COLO668 (cell line): ENCODE measurements around the gene CCDC91.

ENCODE experiments used
- DNase-seq: peaks from one replicate; lab custom pipeline; 2025; ENCODE audit not compliant: unreplicated experiment; lab: John Stamatoyannopoulos, UW

CCDC91 gene, protein sequence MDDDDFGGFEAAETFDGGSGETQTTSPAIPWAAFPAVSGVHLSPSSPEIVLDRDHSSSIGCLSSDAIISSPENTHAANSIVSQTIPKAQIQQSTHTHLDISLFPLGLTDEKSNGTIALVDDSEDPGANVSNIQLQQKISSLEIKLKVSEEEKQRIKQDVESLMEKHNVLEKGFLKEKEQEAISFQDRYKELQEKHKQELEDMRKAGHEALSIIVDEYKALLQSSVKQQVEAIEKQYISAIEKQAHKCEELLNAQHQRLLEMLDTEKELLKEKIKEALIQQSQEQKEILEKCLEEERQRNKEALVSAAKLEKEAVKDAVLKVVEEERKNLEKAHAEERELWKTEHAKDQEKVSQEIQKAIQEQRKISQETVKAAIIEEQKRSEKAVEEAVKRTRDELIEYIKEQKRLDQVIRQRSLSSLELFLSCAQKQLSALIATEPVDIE

DNA sequence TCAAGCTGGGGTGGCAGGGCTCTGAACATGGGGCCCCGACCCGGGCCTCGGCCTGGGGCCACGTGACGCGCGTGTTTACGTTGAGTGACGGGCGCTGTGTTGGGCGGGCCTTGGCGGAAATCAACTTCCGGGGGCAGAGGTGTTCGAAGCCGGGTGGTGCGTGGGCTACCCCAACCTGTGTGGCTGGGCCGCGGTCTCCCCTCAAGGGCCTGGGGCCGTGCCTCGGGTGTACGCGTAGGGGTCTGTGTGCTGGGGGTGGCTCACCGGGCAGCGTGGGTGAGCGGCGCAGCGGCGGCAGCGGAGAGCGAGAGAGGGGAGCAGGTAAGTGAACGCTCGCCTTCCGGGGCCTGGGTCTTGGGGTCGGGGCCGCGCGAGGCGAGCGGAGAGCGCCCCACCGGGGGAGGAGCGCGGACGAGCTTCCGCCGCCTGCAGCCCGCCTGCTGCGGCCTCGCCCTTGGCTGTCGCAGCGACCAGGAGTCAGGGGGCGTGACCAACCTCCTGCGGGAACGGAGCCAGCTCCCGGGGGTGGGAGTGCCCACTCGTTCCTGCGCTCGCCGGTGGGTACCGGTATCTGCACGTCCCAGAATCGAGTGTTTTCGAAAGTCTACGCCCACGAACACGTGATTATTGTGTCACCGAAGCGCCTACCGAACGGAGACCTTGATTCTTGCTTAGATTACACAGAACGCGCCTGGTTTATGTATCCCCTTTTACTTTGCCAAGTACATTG lies at the start of gene CCDC91:
Gene CCDC91 (plus strand): TSS at position 136 of the 730 bp plus-strand sequence. CDS start 66,760 bp downstream, outside the sequence.
- DNase-seq: peak; percentile 80

DNA sequence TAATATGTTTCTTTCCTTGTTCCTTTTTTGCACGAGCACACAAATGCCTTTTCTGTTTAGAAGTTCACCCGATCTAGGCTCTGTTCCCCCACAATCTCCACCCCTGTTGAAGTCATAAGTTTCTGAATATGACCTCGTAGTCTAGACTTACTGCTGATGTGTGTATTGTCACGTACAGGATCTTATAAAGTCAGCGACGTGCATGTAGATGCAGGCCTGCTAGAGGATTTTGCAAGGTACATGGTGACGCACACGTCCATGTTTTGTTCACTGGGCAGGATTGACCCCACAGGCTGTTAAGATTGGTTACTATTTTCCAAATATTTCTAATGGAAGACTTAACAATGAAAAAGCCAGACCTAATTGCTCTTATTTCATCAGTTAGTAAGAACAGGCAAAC lies 46.2 kb upstream of the CCDC91 start:
- DNase-seq: no peak

DNA sequence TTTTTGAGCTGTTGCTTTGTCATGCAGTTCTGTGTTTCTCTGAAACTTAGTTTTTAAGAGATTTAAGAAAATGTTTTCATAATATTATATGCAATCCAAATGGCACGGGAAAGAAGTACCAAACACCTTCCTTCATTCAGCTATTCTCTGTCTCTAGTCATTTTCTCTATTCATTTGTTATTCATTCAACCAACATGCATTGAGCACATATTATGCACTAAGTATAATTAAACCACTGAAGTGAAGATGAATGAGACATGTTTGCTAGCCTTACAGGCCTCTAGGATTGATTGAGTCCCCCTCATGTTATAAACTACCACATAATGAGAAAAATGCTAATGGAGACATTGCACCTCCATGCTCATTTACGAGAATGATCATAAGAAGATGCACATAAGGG lies 45.7 kb upstream of the CCDC91 start:
- no peak for DNase-seq

DNA sequence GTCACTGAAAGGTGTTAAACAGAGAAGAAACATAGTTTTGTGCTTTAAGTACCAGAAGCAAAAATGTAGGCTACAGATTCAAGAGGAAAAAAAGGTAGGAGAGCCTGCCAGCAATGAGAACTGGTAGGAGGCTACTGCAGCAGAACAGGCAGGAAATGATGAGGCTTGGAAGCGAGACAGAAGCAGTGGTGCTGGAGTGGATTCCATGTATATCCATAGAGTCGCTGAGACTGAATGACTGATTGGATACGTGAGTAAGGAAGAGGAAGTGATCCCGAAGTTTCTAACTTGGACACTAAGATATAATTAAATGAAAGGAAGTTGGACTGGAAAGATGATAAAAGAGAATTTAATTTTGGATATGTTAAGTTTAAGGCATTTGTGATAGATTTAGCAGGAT lies 45.0 kb upstream of the CCDC91 start:
- DNase-seq: no peak

DNA sequence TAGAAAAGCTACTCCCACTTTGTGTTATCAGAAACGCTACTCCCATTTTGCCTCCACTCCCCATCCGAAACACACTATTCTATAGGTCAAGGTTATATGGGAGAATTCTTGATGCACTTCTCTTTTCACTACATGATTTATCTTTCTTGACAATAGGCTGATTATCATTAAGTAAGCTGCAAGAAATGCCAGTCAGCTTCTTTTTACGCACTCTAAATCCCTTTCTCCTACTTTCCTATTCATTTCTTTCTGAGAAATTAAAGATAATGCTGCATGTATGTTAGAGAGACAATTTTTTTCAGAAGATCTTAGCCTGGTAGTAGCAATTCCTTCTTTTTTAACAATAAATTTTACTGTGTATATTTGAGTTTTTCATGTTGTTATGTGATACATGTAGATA lies 41.0 kb upstream of the CCDC91 start:
- DNase-seq: no peak

DNA sequence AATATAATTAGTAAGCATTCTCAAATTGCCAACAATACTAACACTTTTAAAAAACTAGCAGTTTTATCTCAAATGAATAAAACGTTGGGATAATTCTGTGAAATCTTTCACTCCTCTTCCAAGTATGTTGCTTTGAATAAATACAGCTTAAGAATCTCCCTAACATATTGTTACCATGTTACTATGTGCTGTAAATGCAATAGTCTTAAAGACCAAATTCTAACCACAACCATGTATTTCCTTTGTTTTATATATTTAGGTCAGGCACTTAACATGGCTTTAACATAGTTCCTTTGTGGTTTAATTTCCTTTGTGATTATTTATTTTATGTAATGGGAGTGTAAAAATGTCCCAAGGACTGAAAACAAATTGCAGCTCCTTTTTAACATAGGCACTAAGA lies 33.9 kb upstream of the CCDC91 start:
- DNase-seq: no peak

DNA sequence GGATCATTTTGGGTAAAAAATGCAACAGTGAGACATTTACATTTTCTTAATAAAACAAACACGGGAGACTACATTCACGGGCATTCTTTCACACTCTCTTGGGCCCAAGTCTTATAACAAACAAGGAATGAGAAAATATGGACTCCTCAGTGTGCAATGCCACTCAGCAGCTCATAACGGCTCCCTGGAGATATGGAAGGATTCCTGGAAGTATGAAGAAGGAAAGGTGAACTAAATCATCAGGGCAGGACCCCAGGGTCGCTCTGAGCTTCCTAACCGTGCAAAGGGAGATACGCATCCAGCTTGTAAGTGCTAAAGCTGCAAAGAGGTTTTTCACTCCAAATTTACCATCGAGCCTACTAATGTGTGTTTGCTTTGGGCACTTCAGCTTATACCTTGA lies 33.5 kb upstream of the CCDC91 start:
- no peak for DNase-seq

DNA sequence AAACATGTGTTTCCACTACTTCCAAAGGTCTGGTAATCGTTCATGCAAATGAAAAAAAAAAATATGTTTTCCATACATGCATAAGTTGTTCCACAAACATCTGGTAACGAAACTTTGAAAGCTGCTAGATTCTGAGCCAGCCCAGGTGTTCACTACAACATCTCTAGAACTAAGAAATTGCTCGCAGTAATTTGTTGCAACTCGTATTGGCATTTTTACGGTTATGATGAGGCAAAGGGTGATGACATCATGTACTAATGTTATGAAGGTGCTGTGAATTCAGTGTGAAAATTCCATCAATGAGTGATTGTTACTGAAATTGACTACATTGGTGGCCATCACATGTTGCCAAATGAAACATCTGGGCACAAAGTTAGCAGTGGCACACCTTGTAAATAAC lies 31.9 kb upstream of the CCDC91 start:
- no peak for DNase-seq

DNA sequence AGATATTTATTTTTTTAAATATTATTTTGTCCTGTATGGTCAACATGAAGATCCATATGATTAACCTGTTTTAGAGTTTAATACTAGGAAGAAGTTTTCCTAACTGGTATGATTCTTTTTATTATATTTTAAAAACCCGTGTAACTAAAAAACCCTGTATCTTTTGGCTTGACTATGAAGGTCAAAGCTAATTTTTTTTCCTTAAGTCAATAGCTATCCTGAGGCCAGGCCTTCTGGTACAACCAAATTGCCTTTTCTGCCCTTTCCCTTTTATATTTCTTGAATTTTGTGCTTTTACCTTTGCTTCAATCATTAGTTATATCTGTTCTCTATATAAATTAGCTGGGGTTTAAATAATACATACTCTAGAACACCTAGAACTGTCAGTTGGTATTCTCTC lies 30.6 kb upstream of the CCDC91 start:
- no peak for DNase-seq

DNA sequence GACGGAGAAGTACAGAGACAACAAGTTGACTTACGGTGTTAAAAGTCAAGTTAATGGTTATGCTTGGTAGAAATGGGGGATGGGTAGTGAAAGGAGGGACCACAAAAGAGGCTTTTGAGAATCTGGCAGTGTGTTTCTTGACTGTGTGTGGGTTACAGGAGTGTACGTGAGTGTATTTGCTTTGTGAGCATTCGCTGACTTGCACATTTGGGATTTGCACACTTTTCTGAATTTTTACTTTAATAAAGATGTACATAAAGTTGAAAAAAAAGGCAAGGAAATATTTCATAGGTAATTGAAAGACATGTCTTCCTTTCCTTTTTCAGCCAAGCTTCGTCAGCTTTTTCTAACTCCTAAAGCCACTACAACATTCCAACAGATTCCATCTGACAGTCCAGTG lies 28.6 kb upstream of the CCDC91 start:
- no peak for DNase-seq

DNA sequence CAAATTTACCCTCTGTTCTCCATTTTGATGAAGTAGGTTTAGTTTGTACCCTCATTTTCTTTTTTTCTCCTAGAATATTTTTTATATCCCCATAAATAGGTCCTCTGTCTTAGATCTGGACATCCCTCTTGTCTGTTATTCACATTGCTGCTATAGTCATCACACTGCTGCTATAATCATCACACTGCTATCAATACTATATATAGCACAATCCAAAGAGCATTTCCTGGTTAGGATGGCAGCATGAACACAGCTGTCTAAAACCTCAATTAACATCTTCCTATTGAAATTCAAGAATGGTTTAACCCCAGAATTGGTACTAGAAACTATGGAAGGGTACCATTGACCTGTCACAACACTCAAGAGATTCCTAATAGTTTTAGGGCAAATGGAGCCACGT lies 27.6 kb upstream of the CCDC91 start:
- no peak for DNase-seq

DNA sequence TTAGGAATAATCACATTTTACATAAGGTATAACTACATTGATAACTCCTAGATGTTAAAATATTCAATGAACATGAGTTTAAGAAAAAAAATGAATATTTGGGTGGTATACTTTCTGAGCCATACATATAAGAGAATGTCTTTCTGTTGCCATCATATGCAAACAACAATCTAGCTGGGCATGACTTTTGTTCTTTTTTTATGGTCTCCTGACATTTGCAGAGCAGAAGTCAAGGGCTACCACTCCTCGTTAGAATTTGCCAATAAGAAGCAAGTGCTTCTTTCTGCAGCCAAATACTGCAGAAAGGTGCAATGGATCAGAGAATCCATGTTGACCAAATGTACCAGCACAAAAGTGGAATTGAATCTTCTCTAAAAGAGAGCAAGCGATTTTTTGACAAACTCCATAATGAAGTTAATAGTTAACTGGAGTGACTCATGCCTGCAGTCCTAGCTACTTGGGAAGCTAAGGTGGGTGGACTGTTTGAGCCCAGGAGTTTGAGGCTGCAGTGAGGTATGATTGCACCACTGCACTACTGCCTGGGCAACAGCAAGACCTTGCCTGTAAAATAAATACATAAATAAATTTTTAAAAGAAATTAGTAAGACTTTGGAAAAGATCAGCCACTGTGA lies 25.5 kb upstream of the CCDC91 start:
- peak; percentile 5 for DNase-seq

DNA sequence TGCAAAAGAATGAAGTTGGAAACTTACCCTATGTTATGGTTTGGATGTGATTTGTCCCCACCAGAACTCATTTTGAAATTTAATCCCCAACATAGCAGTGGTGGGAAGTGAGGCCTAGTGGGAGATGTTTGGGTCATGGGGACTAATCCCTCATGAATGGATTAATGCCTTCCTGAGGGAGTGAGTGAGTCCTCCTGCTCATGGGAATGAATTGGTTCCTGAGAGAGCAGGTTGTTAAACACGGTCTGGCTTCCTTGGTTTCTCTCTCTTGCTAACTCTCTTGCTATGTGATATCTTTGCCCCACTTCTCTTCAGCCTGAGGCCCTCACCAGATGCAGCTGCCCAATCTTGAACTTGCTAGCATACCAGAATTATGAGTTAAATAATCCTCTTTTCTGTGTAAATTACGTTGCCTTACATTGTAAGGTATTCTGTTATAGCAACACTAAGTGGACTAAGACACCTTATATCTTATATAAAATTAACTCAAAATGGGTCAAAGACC lies 22.2 kb upstream of the CCDC91 start:
- no peak for DNase-seq

DNA sequence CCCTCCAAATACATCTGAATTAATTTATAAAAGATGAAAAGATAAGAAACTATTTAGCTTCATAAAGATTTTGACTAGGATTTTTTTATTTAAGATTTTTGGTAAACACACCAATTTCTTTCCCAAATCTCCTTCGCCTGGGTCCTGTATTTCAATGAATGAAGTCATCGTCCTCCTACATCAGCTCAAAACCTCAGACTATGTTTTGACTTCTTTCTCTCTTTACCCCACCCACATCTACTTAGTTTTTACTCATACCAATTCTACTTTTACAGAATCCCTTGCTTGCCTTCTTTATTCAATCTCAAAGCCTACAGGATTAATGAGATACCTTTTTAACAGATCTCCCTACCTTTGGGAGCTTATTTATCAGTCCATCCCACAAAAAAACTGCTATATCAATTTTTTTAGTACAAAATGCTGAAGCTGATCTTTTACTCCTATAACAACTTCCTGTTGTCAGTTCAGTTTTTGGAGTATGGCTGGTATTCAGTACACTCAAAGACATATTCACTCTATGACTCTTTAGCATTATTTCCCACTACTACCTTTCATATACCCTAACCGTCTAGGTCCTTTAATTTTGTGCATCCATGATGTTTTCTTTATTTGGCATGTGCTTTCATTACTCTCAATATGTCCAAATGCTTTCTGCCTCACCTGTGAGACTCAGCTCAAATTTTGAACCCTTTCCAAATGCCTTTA lies 18.7 kb upstream of the CCDC91 start:
- no peak for DNase-seq

DNA sequence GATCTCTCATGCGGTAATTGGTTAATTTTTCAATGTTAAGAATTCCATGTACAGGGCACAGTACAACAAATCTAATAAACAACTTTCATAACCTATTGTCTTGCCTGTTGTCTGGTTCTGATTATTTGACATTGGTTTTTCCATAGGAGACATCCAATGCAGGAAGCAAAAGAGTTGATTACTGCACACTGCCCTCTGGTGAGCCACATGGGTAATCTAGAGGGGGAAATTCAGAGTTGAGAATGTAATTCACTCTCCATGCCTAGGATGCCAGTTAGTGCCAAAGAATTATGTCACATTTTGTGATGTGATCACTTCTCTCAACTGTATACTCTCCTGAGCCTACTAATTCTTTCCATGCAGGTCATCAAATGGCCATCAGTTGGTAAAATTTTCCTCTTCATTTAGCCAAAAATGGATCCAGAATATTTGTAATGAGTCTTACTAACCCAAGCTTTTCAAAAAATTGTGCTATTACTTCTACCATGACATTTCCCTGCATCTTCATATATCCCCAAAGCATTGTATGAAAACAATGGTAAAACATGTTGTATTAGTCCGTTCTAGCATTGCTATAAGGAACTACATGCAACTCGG lies 17.7 kb upstream of the CCDC91 start:
- peak; percentile 33 for DNase-seq

DNA sequence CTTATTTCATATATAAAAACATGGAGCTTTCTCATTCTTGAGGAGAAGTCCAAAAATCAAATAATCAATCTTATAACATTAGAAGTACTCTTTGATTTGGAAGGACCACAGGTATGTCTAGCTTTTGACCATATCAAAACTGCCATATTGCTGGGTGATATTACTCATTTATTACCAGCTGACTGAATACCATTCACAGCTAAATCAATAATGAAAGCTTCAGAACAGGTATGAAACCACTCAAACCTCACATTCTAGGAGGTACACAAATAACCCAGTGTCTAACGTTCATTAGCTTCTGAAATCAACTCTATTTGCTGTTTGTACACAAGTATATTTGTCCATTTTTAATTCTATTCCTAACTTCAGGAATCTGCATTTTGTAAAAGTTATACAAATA lies 16.8 kb upstream of the CCDC91 start:
- DNase-seq: no peak

DNA sequence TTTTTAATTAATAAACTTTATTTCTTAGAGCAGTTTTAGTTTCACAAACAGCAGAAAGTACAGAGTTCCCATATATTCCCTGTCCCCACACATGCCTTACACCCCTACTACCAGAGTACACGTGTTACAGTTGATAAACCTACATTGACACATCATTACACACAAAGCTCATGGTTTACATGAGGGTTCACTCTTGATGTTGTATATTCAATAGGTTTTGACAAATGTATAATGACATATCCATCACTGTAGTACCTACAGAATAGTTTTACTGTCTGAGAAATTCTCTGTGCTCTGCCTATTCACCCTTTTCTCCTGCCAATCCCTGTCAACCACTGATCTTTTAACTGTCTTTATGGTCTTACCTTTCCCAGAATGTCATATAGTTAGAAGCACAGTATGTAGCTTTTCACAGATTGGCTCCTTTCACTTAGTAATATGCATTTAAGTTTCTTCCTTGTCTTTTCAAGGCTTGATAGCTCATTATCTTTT lies 15.1 kb upstream of the CCDC91 start:
- DNase-seq: no peak

DNA sequence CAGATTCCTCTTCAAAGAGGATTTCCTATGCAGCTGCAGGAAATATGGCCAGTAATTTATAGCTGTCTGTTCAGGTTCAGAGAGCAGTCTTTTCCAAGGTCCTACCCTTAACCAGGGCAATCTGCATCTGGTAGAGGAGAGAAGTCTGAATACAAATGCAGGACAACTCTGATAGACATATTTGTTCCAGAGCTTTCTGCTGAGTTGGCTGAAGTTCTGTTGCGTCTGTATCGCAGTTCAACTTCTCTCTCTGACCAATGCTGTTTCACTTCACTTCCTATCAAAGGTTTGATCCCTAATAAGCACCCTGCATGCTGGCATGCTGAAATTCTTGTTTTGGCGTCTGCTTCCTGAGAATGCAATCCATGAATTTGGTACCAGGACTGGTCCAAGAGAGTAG lies 14.0 kb upstream of the CCDC91 start:
- no peak for DNase-seq

DNA sequence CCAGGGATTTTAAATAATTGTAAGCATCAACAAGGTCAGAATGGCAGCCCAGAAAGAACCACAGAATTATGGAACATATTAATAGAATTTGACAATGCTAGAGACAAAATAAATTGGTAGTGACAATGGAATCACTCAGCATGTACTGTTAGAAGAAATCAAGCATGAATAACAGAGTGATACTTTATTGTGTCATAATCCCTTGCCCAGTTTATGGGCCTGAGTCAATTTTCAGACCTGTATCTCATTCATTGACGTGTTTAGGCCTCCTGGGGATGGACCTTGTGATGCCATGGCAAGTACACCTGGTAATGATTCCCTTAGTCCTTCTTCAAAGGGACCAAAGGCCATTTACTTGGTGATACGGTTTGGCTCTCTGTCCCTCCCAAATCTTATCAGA lies 12.8 kb upstream of the CCDC91 start:
- no peak for DNase-seq

DNA sequence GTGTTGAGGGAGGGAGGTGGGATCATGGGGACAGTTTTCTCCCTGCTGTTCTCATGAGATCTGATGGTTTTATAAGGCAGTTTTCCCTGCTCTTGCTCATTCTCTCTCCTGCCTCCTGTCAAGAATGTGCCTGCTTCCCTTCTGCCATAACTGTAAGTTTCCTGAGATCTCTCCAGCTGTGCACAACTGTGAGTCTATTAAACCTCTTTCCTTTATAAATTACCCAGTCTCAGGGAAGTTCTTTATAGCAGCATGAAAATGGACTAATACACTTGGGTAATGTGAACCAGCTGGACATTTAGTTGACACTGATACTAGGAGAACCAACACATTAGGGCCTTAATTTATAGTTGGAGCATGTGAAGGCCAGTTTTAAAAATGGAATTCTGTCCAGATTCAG lies 12.4 kb upstream of the CCDC91 start:
- DNase-seq: no peak

DNA sequence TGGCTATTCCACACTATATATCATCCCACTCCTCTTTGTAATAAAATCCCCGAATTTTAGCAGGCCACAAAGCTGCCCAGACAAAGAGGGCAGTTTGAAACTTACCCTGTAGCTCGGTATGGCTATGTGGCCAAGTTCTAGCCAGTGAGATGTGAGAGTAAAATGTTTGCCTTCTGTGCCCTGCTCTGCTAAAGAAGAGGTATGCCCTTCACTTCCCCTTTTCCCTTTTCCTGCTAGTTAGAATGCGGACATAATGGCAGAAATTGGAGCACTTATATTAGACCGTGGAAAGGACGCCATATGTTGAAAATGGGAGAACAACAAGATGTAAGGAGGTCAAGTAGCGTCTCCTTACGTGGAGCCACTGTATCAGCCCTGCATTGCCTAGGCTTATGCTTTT lies 11.5 kb upstream of the CCDC91 start:
- no peak for DNase-seq
